AG09319 (cell line): Measurements from ENCODE around the gene SUSD3.

Experiments used
- DNase-seq: peaks from one replicate; pipeline ENCODE4 v3.0.0-alpha.2; 2010; ENCODE audit warnings: low read depth; ENCODE audit errors: extremely low read depth
- TF ChIP-seq, protein P1 (sequence below): IDR thresholded peaks from 2 replicates; pipeline ENCODE4 v1.5.1; 2011; ENCODE audit warnings: low read depth, mild to moderate bottlenecking, inconsistent platforms, low read length, moderate library complexity

The SUSD3 gene

DNA sequence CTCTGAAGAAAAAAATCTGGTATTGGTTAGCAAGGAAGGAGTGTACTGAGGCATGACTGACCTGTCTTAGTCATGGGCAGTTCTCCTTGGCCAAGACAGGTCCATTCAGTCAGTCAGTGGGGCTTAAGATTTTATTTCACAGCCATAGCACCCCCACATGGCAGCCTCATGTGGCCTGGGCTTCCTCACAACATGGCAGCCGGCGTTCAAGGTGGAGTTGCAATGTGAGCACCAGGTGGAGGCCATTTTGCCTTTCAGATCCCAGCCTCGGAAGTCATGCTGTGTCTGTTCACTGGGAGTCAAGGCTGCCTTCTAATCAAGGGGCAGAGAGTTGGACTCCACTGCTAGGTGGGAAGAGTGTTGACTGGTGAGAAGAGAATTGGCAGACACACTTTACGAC is 27.2 kb downstream of the SUSD3 start:
- no peak for DNase-seq
- TF ChIP-seq, protein P1, sequence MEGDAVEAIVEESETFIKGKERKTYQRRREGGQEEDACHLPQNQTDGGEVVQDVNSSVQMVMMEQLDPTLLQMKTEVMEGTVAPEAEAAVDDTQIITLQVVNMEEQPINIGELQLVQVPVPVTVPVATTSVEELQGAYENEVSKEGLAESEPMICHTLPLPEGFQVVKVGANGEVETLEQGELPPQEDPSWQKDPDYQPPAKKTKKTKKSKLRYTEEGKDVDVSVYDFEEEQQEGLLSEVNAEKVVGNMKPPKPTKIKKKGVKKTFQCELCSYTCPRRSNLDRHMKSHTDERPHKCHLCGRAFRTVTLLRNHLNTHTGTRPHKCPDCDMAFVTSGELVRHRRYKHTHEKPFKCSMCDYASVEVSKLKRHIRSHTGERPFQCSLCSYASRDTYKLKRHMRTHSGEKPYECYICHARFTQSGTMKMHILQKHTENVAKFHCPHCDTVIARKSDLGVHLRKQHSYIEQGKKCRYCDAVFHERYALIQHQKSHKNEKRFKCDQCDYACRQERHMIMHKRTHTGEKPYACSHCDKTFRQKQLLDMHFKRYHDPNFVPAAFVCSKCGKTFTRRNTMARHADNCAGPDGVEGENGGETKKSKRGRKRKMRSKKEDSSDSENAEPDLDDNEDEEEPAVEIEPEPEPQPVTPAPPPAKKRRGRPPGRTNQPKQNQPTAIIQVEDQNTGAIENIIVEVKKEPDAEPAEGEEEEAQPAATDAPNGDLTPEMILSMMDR, result no peak

DNA sequence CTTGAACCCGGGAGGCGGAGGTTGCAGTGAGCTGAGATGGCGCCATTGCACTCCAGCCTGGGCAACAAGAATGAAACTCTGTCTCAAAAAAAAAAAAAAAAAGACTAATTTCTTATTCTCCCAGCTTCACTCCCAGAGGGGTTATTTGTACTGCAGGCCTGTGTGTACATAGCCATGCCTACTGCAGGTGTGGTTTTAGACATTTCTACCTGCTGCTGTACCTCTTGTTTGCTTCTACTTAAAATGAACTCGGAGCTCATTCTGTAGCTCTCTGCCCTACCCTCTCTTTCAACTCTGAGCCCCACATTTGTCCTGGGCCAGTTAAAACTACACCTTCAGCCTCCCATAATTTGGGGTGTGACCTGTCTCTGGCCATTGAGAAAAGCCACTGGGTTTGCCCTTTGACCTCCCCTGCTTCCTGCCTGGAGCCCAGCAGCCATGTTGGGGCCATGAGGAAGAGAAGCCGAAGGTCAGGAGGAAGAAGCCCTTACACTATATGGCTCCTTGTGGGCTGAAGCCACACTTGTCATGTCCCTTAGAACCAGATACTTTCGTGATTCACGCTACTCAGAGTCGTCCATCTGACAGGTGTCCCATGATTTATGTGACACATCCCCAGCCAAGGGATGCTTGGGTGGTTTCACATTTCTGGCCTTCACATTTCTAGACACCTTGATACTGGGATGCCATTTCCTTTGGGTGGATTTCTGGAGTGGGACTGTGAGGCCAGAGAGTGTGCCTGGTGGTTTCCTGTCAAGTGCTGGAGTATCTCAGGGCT is 28.1 kb downstream of the SUSD3 start:
- DNase-seq, result no peak
- TF ChIP-seq, protein P1, result no peak

DNA sequence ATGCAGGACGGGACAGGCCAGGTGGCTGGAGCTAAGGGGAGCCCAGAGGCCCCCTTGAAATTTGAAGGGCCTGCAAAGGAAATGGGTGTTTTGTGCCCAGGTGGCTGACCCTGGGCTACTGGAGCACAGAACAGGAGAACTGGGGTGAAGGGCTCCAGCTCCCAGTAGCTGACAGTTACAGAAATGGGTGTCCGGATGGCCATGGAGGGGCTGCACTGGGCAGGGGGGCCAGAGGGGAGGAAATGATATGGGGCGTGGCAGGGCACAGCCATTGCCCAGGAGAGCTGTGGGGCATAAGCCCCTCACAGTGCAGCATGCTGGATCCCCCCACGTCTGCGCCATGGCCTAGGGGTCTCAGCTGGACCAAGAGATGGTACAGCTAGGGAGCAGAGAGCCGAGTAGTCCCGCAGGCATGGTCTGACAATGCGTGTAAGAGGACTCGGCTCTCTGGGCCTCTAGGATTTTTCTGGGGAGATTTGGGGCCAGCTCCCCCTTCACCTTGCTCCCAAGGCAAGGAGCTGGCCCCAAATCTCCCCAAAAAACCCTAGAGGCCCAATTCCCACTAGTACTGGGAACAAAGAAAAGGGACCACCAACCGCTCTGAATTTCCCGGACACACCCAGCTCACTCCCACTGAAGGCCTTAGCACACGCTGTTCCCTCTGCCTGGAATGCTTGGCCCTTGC is 29.6 kb downstream of the SUSD3 start:
- no peak for DNase-seq
- TF ChIP-seq, protein P1, result no peak

DNA sequence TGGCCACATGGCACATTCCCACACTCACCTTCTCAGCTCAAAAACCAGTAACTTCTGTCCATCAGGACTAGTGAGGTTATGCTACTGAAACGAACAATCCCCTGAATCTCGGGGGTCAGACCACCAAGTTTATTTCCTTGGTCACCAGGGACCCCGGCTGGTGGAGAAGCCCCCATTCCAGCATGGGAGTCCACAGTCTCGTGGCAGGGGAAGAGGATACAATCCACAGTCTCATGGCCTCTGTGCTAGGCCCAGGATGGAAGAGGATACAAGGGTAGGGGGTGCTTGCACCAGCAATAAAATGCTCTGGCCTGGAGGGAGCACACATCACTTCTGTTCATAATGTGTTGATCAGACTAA is 30.1 kb downstream of the SUSD3 start:
- TF ChIP-seq, protein P1, result no peak
- no peak for DNase-seq

DNA sequence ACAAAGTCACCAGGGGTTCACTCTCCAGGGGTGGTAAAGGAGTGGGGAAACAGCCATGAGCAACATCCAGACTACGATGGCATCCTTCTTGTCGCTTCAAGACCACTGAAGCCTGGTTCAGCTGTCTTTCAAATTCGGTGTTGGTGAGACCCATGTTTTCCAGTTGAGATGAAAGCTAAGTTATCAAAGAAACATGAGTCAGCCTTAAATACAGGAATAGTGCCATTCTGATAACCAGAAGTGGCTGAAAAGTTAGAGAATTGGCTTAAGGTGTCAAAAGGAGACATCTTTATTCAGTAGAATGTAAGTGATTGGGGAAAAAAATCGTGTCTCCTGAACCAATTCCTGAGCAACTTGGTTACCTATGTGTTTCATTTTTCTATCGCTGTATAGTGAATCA is 30.5 kb downstream of the SUSD3 start:
- TF ChIP-seq, protein P1, result no peak
- no peak for DNase-seq

DNA sequence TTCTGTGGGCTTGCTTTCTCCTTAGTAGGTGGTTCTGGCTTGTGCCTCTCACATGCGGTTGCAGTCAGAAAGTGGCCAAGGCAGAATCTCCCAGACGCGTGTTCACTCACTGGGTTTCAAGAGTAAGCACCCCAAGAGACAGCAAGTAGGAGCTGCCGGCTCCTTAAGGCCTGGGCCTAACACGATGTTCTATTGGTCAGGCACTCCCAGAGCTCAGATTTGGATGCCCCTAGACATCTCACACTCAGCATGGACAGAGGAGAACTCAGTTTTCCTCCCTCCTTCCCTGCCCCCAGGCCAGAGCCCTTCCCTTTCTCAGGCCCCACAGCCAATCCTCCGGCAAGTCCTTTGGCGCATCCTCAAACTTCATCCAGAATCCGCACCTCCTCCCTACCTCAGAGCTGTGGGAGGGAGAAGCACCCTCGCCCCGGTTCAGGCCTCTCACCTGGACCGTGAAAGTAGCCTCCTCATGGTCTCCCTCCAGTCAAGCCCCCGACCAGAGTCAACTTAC is 31.0 kb downstream of the SUSD3 start:
- TF ChIP-seq, protein P1, result no peak

DNA sequence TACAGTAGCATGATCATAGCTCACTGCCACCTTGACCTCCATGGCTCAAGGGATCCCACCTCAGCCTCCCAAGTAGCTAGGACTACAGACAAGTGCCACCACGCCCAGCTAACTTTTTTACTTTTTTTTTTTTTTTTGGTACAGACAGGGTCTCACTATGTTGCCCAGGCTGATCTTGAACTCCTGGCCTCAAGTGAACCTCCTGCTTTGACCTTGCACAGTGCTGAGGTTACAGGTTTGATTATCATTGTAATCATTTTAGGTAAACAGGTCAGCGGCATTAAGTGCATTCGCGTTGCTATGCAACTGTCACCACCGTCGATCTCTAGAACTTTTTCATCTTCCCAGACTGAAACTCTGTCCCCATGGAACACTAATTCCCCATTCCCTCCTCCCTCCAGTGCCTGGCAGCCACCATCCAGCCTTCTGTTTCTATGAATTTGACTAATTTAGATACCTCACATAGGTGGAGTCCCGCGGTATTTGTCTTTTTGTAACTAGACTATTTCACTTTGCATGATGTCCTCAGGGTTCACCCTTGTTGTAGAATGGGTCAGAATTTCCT is 31.7 kb downstream of the SUSD3 start:
- TF ChIP-seq, protein P1, result no peak

More for the DNA sequence above, 31.0 kb downstream of the SUSD3 start:
- no peak for DNase-seq

More for the DNA sequence above, 31.7 kb downstream of the SUSD3 start:
- DNase-seq, result no peak
